Measurements from ENCODE around the gene ITSN1. TPM values are rescaled to one million over a fixed set of nuclear protein-coding genes. Genes with fewer than 3 reads are reported as not detected.
"Not testable (repeated sequence)": the region's sequence is repeated elsewhere in the genome, so short reads cannot be mapped to it uniquely, and the experiment has no call there.

Gene ITSN1
- 10 to 100 TPM; 48.4 to 56.6 TPM for total RNA-seq
- polyA plus RNA-seq (ENCODE audit: insufficient read depth, low read depth, low replicate concordance) = 20.0 TPM
- long read RNA-seq, donor 1, partial matches to known transcripts = 5 of 5 reads
- long read RNA-seq, donor 1, other reads (novel, unspliced or antisense) = 0 of 5 reads
- long read RNA-seq, donor 2, partial matches to known transcripts = 0 of 1 reads
- long read RNA-seq, donor 2, other reads (novel, unspliced or antisense) = 0 of 1 reads

- Histone ChIP-seq H3K27ac (peak within 1 kb of the TSS; percentile 87 to 92), H3K36me3 (ENCODE audit: low read depth, missing control alignments) (no peaks in the 10 kb centered on the region), H3K4me1 (peaks cover 7% of the 10 kb centered on the region), H3K27me3 (no peaks in the 10 kb centered on the region), H3K9me3 (no peaks in the 10 kb centered on the region), H3K4me3 (peak within 1 kb of the TSS; percentile 85 to 90)
- intact Hi-C loops (cut with DNase I; ENCODE audit: low total_unique reads) = loop anchor here (5.0 kb wide), 1 partner anchor 250 kb away; no protein-coding TSS in a partner anchor
- peak; percentile 95 for TF ChIP-seq POLR2A (IDR thresholded peaks at IDR 0.05)
- TF ChIP-seq CTCF (IDR thresholded peaks at IDR 0.05) = no peak
- DNase-seq = peak; percentile 100
- 0 to 1% methylated on average over 30 to 63 of the region's 71 CpGs for WGBS, 2 donors
Measured at GRCh38 chr21:33642027-33642895, at the start of gene ITSN1. Gene ITSN1, plus strand, starts transcription at chr21:33642501. Its CDS starts 76,328 bp downstream, at chr21:33718829.

- 83 to 90% methylated on average over 1 of the region's 1 CpG for WGBS, 2 donors
- TF ChIP-seq CTCF (IDR thresholded peaks at IDR 0.05) = no peak
- Histone ChIP-seq H3K27ac (no peak overlapping the region), H3K36me3 (ENCODE audit: low read depth, missing control alignments) (no peaks in the 10 kb centered on the region), H3K27me3 (no peaks in the 10 kb centered on the region), H3K9me3 (no peaks in the 10 kb centered on the region), H3K4me3 (no peak overlapping the region), H3K4me1 (no peaks in the 10 kb centered on the region)
- DNase-seq = no peak
- intact Hi-C loops (cut with DNase I; ENCODE audit: low total_unique reads) = no loop called here
Measured at GRCh38 chr21:33598051-33598450, 44.2 kb upstream of the ITSN1 start.

DNA sequence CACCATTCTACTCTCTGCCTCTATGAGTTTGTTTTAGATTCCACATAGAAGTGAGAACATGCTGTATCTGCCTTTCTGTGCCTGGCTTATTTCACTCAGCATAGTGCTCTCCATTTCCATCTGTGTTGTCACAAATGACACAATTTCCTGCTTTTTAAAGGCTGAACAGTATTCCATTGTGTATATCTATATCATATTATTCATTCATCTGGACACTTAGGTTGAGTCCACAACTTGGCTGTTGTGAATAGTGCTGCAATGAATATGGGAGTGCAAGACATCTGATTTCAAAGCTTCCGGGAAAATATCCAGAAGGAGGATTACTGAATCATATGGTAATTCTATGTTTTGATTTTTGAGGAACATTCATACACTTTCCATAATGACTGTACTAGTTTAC is 33.7 kb upstream of the ITSN1 start:
- Histone ChIP-seq H3K4me1 (no peaks in the 10 kb centered on the region), H3K36me3 (ENCODE audit: low read depth, missing control alignments) (no peaks in the 10 kb centered on the region), H3K27ac (no peak overlapping the region), H3K4me3 (no peak overlapping the region), H3K9me3 (no peaks in the 10 kb centered on the region), H3K27me3 (no peaks in the 10 kb centered on the region)
- intact Hi-C loops (cut with DNase I; ENCODE audit: low total_unique reads) = no loop called here
- DNase-seq = no peak
- no peak for TF ChIP-seq POLR2A (IDR thresholded peaks at IDR 0.05)
- TF ChIP-seq CTCF (IDR thresholded peaks at IDR 0.05) = no peak
- WGBS, 2 donors = 78 to 85% methylated on average over 1 of the region's 1 CpG

GRCh38 chr21:33611006-33611744 is 31.1 kb upstream of the ITSN1 start:
- 94 to 95% methylated on average over 7 of the region's 7 CpGs for WGBS, 2 donors
- DNase-seq = no peak
- Histone ChIP-seq H3K4me1 (no peaks in the 10 kb centered on the region), H3K27me3 (no peaks in the 10 kb centered on the region), H3K4me3 (no peak overlapping the region), H3K36me3 (ENCODE audit: low read depth, missing control alignments) (no peaks in the 10 kb centered on the region), H3K9me3 (no peaks in the 10 kb centered on the region), H3K27ac (no peak overlapping the region)
- intact Hi-C loops (cut with DNase I; ENCODE audit: low total_unique reads) = no loop called here
- TF ChIP-seq POLR2A (IDR thresholded peaks at IDR 0.05) (no peak), CTCF (IDR thresholded peaks at IDR 0.05) (no peak)

GRCh38 chr21:33617565-33617964 is 24.7 kb upstream of the ITSN1 start:
- intact Hi-C loops (cut with DNase I; ENCODE audit: low total_unique reads); H3K4me3 ChIP-seq; DNase-seq; H3K4me1 ChIP-seq; H3K36me3 ChIP-seq (ENCODE audit: low read depth, missing control alignments); H3K27ac ChIP-seq; H3K27me3 ChIP-seq; H3K9me3 ChIP-seq: not testable (repeated sequence)
- WGBS, 2 donors = 92 to 96% methylated on average over 11 of the region's 11 CpGs
